Astrocyte of the cerebellum (primary cell): ENCODE results near the gene STOX2.

ENCODE experiments used
- DNase-seq: peaks from one replicate; pipeline ENCODE4 v3.0.0-alpha.2; 2011; ENCODE audit warnings: low read depth
- H3K4me3 ChIP-seq: 2 replicates; pipeline ENCODE4 v1.5.1; 2011; ENCODE audit warnings: mild to moderate bottlenecking, low read depth, low read length, moderate library complexity
- in situ Hi-C: cut with HindIII; loops from 2 replicates; pipeline ENCODE4 v1.10.0; 2017; ENCODE audit warnings: low sequenced_read_pairs
- TF ChIP-seq, protein P1 (sequence below): IDR thresholded peaks from 2 replicates; pipeline ENCODE4 v1.5.1; 2012; ENCODE audit warnings: low read length, low read depth, moderate library complexity, mild to moderate bottlenecking; ENCODE audit errors: missing control alignments

The STOX2 gene

DNA sequence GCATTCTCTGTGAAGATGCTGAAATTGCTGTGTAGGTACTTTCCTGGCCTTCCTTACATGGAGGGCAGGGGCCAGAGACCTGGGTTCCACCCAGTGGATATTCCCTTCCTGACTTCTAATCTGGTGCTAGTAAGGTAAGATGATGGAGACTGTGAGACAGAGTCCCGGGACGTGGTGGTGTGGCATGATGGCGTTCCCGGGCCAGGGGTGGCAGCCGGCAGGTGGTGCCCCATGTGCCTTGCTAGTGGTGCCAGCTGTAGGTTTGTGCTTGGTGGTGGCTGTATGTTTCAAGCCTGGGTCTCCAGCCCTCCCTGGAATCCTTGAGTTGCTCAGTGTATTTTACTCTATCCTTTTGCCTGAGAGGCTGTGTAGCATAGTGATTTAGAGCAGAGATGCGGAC lies 10.9 kb downstream of the STOX2 start:
- H3K4me3 ChIP-seq: no peak overlapping the region
- TF ChIP-seq, protein P1, sequence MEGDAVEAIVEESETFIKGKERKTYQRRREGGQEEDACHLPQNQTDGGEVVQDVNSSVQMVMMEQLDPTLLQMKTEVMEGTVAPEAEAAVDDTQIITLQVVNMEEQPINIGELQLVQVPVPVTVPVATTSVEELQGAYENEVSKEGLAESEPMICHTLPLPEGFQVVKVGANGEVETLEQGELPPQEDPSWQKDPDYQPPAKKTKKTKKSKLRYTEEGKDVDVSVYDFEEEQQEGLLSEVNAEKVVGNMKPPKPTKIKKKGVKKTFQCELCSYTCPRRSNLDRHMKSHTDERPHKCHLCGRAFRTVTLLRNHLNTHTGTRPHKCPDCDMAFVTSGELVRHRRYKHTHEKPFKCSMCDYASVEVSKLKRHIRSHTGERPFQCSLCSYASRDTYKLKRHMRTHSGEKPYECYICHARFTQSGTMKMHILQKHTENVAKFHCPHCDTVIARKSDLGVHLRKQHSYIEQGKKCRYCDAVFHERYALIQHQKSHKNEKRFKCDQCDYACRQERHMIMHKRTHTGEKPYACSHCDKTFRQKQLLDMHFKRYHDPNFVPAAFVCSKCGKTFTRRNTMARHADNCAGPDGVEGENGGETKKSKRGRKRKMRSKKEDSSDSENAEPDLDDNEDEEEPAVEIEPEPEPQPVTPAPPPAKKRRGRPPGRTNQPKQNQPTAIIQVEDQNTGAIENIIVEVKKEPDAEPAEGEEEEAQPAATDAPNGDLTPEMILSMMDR: no peak
- in situ Hi-C loops: no loop called here
- no peak for DNase-seq

DNA sequence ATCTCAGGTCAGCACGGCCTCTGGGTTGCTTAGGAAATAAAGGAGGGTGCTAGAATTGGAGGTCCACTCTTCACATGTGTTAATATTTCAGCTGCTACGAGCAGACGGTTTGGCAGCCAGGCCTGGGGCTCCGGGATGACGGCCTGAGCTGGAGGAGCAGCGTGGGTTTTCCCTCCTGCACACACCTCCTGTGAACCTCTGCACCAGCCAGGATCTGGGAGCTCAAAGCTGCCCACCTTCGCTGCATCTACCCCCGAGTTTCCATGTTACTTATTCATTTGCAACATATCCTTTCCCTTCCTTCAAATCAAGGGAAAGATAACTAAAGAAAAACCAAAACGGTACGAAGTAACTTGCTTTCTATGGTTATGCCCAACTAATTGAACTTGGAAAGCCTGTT lies 13.6 kb downstream of the STOX2 start:
- H3K4me3 ChIP-seq: no peak overlapping the region
- in situ Hi-C loops: no loop called here
- TF ChIP-seq, protein P1: no peak
- no peak for DNase-seq

DNA sequence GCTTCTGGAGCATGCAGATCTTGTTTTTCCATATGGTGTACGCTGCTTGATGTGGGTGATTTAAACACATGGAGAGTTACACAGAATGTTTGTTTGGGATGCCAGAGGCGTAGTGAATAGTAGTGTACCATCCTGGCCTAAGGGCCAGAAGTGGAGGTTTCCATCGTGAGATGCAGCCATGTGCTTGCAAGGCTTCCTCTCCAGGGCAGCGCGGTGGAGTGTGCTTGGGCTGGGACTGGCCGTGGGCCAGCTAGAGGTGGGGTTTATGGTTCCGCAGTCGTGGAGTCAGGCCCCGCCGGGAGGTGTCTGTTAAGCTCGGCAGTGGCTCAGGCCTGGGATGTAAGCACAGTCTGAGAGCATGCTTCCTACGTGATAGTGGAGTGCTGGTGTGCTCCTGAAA lies 14.0 kb downstream of the STOX2 start:
- TF ChIP-seq, protein P1: no peak
- no peak for DNase-seq
- in situ Hi-C loops: no loop called here
- H3K4me3 ChIP-seq: no peak overlapping the region

DNA sequence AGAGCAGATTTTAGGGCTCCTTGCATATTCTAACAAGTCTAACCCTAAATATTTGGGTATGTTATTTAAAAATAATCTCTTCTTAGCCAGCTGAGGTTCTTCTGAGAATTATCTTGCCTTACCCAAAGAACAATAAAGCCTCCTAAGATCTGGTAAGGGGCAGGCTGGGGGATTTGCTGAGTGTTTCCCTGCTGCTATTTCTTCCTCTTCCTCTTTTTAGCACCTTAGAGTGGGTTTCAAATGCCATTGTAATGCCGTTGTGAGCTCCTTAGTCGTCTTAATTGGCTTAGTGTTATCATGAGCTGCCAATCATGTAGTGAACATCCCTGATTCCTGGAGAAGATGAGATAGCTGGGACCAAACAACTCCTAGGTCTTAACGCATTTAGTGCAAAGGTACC lies 15.4 kb downstream of the STOX2 start:
- H3K4me3 ChIP-seq: no peak overlapping the region
- in situ Hi-C loops: no loop called here
- no peak for DNase-seq
- TF ChIP-seq, protein P1: no peak

DNA sequence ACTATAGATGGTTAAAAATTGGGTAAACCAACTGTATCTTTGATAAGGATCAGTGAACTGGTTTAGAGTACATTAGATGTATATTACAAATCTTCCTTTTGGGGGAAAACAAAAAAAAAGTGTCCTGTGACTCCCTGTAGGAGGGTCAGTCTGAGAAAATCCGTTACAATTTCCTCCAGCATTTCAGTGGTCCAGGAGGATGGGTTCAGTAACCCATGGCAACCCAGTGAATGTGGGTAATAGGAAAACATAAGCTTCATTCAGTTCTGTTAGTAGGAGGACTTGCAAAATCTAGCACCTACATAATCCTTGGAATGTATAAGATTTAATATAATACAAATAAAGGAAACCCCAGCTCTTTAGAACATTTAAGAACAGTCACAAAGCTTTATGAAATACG lies 16.2 kb downstream of the STOX2 start:
- TF ChIP-seq, protein P1: no peak
- no peak for DNase-seq
- in situ Hi-C loops: no loop called here
- no peak overlapping the region for H3K4me3 ChIP-seq

DNA sequence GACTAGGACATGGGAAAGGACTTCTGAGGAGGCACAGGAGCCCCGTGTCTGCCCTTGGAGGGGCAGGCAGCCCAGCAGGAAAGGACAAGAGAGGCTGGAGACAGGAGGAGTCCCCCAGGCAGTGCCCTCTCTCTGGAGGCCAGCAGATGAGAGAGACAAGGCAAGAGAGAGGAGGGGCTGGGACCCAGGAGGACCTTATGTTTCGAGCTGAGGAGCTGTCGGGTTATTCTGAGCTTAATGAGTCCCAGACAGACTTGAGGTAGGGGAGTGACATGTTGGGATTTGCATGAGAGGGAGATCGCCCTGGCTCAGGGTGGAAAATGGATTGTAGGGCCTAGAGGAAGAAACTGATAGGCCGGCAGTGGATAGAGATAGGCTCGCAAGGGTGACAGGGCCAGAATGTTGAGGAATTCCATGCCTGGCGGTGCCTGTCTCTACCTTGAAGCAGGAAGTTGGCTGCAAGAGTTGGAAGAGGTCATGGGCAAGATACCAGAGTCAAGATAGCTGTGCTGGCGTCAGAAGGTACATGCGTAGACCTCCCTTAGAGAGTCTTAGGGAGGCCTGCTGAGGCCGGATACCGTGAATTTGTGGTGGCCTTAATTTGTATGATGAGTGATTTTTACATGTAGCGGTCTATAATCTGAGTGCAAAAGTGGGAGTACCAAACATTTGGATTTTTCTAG lies 19.4 kb downstream of the STOX2 start:
- DNase-seq: no peak
- no peak overlapping the region for H3K4me3 ChIP-seq
- TF ChIP-seq, protein P1: no peak
- in situ Hi-C loops: no loop called here
